ENCODE data around the gene SCRN3.

Gene SCRN3

DNA sequence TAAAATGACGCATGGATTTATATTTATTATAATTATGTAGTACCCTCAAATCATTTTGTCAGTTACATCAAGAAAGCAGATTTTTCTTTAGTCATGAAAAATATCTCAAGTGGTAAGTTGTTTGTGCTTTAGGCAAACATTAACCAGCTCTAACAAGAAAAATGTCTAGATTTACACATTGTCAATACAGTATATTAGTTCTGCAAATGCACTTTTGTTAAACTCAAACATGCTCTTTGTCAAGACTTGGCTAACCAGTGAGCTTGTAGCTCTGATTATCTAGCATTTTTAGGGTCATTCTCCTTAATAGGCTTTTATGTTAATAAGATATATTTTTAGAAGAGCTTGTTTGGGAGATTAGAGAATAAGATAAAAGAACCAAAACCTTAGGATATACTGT lies 32.7 kb downstream of the SCRN3 start:
- Histone ChIP-seq H3K36me3 (ENCODE audit: control insufficient read depth, insufficient read depth, low read length) (no peaks in the 10 kb centered on the region), H3K4me1 (ENCODE audit: control insufficient read depth, insufficient read depth, low read length) (no peaks in the 10 kb centered on the region), H3K9ac (ENCODE audit: low read length) (no peak overlapping the region), H3K27ac (ENCODE audit: low read depth, low read length) (no peak overlapping the region), H3K27me3 (ENCODE audit: control insufficient read depth, insufficient read depth, low read length) (no peaks in the 10 kb centered on the region), H3K4me3 (ENCODE audit: low read length) (no peak overlapping the region)

DNA sequence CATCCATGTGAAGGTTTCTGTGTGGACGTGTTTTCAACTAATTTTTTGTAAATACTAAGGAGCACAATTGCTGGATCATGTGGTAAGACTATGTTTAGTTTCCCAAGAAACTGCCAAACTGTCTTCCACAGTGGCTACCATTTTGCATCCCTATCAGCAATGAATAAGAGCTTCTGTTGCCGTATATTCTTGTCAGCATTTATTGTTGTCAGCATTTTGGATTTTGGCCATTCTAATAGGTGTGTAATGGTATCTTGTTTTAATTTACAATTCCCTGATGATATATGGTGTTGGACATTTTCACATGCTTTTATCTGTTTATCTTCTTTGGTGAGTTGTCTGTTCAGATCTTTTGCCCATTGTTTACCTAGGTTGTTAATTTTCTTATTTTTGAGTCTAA lies 34.5 kb downstream of the SCRN3 start:
- no peaks in the 10 kb centered on the region for H3K27me3 ChIP-seq (ENCODE audit: control insufficient read depth, insufficient read depth, low read length)
- no peak overlapping the region for H3K27ac ChIP-seq (ENCODE audit: low read depth, low read length)
- H3K36me3 ChIP-seq (ENCODE audit: control insufficient read depth, insufficient read depth, low read length), result no peaks in the 10 kb centered on the region
- H3K4me3 ChIP-seq (ENCODE audit: low read length), result no peak overlapping the region
- H3K9ac ChIP-seq (ENCODE audit: low read length), result no peak overlapping the region
- no peaks in the 10 kb centered on the region for H3K4me1 ChIP-seq (ENCODE audit: control insufficient read depth, insufficient read depth, low read length)

DNA sequence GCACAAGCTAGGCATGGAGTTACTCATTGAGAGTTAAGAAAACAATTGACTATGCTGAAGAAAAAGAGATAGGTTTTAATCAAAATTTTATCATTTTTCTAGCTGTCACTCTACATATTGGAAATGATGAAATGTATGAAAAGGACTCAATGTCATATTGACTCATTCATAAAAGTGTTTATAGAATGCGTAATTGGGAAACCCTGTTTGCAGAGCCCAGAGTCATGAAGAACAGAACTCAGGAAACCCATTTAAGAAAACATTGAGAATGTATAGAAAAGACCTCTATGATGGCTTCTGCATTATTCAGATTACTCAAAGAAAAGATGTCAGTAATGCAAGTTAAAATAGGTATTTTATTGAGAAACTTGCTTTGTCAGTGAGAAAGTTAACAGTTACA lies 36.4 kb downstream of the SCRN3 start:
- Histone ChIP-seq H3K9ac (ENCODE audit: low read length) (no peak overlapping the region), H3K4me1 (ENCODE audit: control insufficient read depth, insufficient read depth, low read length) (no peaks in the 10 kb centered on the region), H3K4me3 (ENCODE audit: low read length) (no peak overlapping the region), H3K27me3 (ENCODE audit: control insufficient read depth, insufficient read depth, low read length) (no peaks in the 10 kb centered on the region), H3K36me3 (ENCODE audit: control insufficient read depth, insufficient read depth, low read length) (peaks cover 2% of the 10 kb centered on the region), H3K27ac (ENCODE audit: low read depth, low read length) (no peak overlapping the region)

GRCh38 chr2:174436351-174436750 lies 40.8 kb downstream of the SCRN3 start:
- Histone ChIP-seq H3K9ac (ENCODE audit: low read length) (no peak overlapping the region), H3K27ac (ENCODE audit: low read depth, low read length) (no peak overlapping the region), H3K36me3 (ENCODE audit: control insufficient read depth, insufficient read depth, low read length) (peaks cover 4% of the 10 kb centered on the region), H3K4me1 (ENCODE audit: control insufficient read depth, insufficient read depth, low read length) (no peaks in the 10 kb centered on the region), H3K27me3 (ENCODE audit: control insufficient read depth, insufficient read depth, low read length) (no peaks in the 10 kb centered on the region), H3K4me3 (ENCODE audit: low read length) (no peak overlapping the region)

GRCh38 chr2:174438146-174438886 lies 42.8 kb downstream of the SCRN3 start:
- Histone ChIP-seq H3K27ac (ENCODE audit: low read depth, low read length) (no peak overlapping the region), H3K9ac (ENCODE audit: low read length) (no peak overlapping the region), H3K36me3 (ENCODE audit: control insufficient read depth, insufficient read depth, low read length) (peaks cover 6% of the 10 kb centered on the region), H3K4me1 (ENCODE audit: control insufficient read depth, insufficient read depth, low read length) (no peaks in the 10 kb centered on the region), H3K4me3 (ENCODE audit: low read length) (no peak overlapping the region), H3K27me3 (ENCODE audit: control insufficient read depth, insufficient read depth, low read length) (no peaks in the 10 kb centered on the region)

- H3K27ac ChIP-seq (ENCODE audit: low read depth, low read length), result no peak overlapping the region
- no peak overlapping the region for H3K9ac ChIP-seq (ENCODE audit: low read length)
- H3K27me3 ChIP-seq (ENCODE audit: control insufficient read depth, insufficient read depth, low read length), result no peaks in the 10 kb centered on the region
- no peak overlapping the region for H3K4me3 ChIP-seq (ENCODE audit: low read length)
- H3K4me1 ChIP-seq (ENCODE audit: control insufficient read depth, insufficient read depth, low read length), result no peaks in the 10 kb centered on the region
- H3K36me3 ChIP-seq (ENCODE audit: control insufficient read depth, insufficient read depth, low read length), result peaks cover 6% of the 10 kb centered on the region
Observed at GRCh38 chr2:174439323-174439722, 43.8 kb downstream of the SCRN3 start.

DNA sequence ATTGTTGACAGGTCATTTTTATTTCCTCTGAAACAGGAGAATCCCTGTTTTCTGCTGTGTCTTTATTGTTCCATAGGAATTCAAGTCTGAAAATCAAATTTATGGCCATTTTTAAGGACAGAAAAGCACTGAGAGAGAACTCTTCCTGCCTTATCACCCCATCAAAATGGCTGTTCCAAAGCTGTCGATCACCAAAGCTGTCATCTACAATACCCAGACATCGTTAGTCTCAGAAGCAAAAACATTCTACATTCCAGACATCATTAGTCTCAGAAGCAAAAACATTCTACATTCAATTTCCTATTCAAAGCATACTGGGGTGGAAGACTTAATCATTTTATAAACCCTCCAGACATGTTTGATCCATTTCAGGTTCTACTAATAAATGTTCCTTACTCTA lies 44.4 kb downstream of the SCRN3 start:
- peaks cover 6% of the 10 kb centered on the region for H3K36me3 ChIP-seq (ENCODE audit: control insufficient read depth, insufficient read depth, low read length)
- H3K4me3 ChIP-seq (ENCODE audit: low read length), result no peak overlapping the region
- H3K9ac ChIP-seq (ENCODE audit: low read length), result no peak overlapping the region
- no peaks in the 10 kb centered on the region for H3K4me1 ChIP-seq (ENCODE audit: control insufficient read depth, insufficient read depth, low read length)
- H3K27me3 ChIP-seq (ENCODE audit: control insufficient read depth, insufficient read depth, low read length), result no peaks in the 10 kb centered on the region
- no peak overlapping the region for H3K27ac ChIP-seq (ENCODE audit: low read depth, low read length)

DNA sequence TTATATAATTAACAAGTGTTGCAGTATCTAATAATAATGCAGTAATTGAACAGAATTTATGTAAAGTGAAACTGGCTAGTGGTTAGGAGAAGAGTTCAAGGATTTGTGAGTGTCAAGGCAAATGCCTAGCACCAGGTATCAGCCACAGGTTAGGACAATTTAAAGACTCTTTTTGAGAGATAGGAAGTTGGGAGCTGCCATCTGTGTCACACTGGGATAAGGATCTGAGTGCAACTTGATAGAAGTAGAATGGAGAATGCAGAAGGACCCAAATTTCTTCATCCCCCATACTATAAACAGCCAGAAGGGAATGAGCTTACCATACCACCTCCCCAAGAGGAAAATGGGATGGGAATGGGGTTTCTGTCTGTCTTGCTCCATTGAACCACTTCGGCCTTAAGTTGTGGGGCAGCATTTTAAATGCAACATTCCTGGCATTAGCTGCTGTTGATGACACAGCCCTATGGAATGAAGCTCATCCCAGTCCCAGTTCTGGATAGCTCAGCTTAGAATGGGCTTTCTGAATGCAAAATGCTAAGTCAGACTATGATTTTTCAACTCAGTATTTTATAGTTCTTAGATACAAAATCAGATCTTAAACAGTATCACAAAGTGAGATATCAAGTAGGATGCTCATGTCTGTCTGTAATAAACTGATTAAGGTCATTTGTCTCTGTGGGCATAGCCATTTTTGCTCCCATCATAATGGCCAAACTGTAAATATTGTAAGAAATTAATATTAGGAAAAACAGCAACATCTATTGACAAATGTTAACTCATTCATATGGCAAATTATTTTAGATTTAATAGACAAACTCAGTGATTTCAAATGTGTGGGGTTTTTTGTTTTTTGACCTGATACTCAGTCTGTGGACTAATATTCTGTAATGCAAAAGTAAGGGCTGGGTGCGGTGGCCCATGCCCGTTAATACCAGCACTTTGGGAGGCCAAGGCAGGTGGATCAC lies 47.3 kb downstream of the SCRN3 start:
- Histone ChIP-seq H3K9ac (ENCODE audit: low read length) (no peak overlapping the region), H3K4me3 (ENCODE audit: low read length) (no peak overlapping the region), H3K27me3 (ENCODE audit: control insufficient read depth, insufficient read depth, low read length) (no peaks in the 10 kb centered on the region), H3K4me1 (ENCODE audit: control insufficient read depth, insufficient read depth, low read length) (no peaks in the 10 kb centered on the region), H3K36me3 (ENCODE audit: control insufficient read depth, insufficient read depth, low read length) (peaks cover 5% of the 10 kb centered on the region), H3K27ac (ENCODE audit: low read depth, low read length) (no peak overlapping the region)

DNA sequence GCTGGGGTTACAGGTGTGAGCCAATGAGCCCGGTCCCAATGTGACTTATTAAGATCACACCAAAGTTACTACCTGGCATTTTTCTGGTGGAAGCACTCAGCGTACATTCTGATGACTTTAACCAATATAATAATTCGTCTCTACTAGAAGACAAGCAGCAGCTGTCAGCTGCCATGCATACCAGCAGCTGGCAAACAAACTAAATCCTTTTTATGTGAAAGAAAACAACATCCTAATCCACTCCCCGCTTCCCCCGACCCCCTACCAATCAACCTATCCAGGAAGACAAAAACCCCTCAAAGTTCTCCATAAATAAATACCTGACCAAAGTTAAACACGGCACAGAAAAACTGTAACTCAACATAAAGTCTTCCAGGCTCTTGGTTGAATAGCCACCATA lies 49.2 kb downstream of the SCRN3 start:
- Histone ChIP-seq H3K27ac (ENCODE audit: low read depth, low read length) (no peak overlapping the region), H3K4me1 (ENCODE audit: control insufficient read depth, insufficient read depth, low read length) (no peaks in the 10 kb centered on the region), H3K4me3 (ENCODE audit: low read length) (no peak overlapping the region), H3K36me3 (ENCODE audit: control insufficient read depth, insufficient read depth, low read length) (peaks cover 4% of the 10 kb centered on the region), H3K27me3 (ENCODE audit: control insufficient read depth, insufficient read depth, low read length) (no peaks in the 10 kb centered on the region), H3K9ac (ENCODE audit: low read length) (no peak overlapping the region)

DNA sequence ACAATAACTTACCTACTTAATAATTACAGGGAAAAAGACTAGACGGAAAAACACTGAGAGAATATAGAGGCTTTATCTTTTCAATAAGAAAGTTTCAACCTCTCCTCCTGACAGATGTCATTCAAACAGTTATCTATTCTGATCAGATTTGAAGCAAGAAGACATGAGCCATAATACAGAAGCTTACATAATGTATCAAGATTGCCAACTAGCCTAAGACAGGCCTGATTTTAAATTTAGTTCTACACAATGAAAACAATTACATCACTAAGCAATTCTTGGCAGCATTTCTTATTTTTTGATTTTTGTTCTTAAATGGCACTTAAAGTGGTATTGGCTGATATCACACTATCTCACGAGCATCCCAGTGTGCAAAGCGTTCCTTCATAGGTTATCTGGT lies 49.7 kb downstream of the SCRN3 start:
- H3K9ac ChIP-seq (ENCODE audit: low read length), result no peak overlapping the region
- no peaks in the 10 kb centered on the region for H3K4me1 ChIP-seq (ENCODE audit: control insufficient read depth, insufficient read depth, low read length)
- no peak overlapping the region for H3K4me3 ChIP-seq (ENCODE audit: low read length)
- no peaks in the 10 kb centered on the region for H3K27me3 ChIP-seq (ENCODE audit: control insufficient read depth, insufficient read depth, low read length)
- peaks cover 2% of the 10 kb centered on the region for H3K36me3 ChIP-seq (ENCODE audit: control insufficient read depth, insufficient read depth, low read length)
- no peak overlapping the region for H3K27ac ChIP-seq (ENCODE audit: low read depth, low read length)

GRCh38 chr2:174446531-174446930 lies 51.0 kb downstream of the SCRN3 start:
- Histone ChIP-seq H3K4me3 (ENCODE audit: low read length) (no peak overlapping the region), H3K27ac (ENCODE audit: low read depth, low read length) (no peak overlapping the region), H3K4me1 (ENCODE audit: control insufficient read depth, insufficient read depth, low read length) (no peaks in the 10 kb centered on the region), H3K27me3 (ENCODE audit: control insufficient read depth, insufficient read depth, low read length) (no peaks in the 10 kb centered on the region), H3K36me3 (ENCODE audit: control insufficient read depth, insufficient read depth, low read length) (peaks cover 2% of the 10 kb centered on the region), H3K9ac (ENCODE audit: low read length) (no peak overlapping the region)

- no peak overlapping the region for H3K9ac ChIP-seq (ENCODE audit: low read length)
- H3K4me3 ChIP-seq (ENCODE audit: low read length), result no peak overlapping the region
- H3K27ac ChIP-seq (ENCODE audit: low read depth, low read length), result no peak overlapping the region
- no peaks in the 10 kb centered on the region for H3K27me3 ChIP-seq (ENCODE audit: control insufficient read depth, insufficient read depth, low read length)
- no peaks in the 10 kb centered on the region for H3K4me1 ChIP-seq (ENCODE audit: control insufficient read depth, insufficient read depth, low read length)
- no peaks in the 10 kb centered on the region for H3K36me3 ChIP-seq (ENCODE audit: control insufficient read depth, insufficient read depth, low read length)
Observed at GRCh38 chr2:174449033-174449432, 53.5 kb downstream of the SCRN3 start.

All from rectal smooth muscle tissue (tissue), 1 donor.